Measurements from ENCODE around the gene MCHR1.
"Not testable (repeated sequence)": the region's sequence is repeated elsewhere in the genome, so short reads cannot be mapped to it uniquely, and the experiment has no call there.

Gene MCHR1

DNA sequence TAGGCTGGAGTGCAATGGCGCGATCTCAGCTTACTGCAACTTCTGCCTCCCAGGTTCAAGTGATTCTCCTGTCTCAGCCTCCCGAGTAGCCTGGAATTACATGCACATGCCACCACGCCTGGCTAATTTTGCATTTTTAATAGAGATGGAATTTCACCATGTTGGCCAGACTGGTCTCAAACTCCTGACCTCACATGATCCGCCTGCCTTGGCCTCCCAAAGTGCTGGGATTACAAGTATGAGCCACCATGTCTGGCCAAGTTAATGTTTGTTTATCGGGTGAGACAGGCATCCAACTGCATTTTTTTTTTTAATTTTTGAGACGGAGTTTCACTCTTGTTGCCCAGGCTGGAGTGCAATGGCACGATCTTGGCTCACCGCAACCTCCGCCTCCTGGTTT, 22.6 kb upstream of the MCHR1 start:
- not testable (repeated sequence) for DNase-seq

DNA sequence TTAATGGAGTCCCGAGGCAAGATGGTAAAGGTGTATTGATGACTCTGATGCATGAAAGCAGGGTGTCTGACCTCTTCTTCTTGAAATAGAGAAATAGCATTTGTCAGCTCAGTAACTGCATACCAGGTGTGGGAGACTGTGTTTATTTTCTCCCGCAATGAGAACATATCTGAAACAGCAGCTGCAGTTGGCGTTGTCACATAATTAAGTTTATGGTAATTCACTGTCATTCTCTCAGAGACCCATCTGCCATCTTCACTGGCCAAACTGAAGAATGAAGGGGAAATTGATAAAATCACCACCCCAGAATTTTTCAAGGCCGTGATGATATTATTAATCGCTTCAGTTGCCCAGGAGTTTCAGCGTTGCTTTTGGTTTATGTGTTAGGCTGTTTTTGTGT, 20.1 kb upstream of the MCHR1 start:
- DNase-seq, result no peak

DNA sequence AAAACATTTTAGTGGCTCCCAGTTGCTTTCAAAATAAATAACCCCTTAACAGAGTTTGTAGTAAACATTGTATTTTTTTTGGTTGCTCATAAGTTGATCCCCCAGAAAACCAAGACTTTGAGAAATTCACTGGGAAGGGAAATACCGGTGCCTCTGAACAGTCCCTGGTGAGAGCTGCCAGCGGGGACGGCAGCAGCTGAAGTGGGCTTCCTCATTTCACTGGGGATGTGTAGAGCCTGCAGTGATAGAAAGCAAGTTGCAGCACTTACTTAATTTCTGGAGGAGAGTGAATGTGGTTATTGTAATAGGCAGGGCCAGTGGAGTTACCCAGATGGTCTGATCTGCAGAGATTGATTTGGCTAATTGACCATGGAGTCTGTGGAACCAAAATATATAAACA, 18.6 kb upstream of the MCHR1 start:
- DNase-seq, result no peak

DNA sequence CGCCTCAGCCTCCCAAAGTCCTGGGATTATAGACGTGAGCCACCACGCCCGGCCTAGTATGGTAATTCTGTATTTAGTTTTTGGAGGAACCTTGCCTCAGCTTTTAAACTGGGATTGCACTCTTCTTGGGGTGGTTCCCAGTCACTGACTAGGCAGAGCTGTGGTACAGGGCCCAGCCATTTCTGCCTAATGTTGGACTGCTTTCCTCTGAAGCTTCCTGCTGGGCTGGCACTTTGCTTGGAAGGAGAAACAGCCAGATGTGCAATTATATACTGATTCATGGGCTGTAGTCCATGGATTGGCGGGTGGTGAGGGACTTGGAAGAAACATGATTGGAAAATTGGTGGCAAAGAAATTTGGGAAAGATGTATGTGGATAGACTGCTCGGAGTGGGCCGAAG, 17.6 kb upstream of the MCHR1 start:
- DNase-seq, result no peak

DNA sequence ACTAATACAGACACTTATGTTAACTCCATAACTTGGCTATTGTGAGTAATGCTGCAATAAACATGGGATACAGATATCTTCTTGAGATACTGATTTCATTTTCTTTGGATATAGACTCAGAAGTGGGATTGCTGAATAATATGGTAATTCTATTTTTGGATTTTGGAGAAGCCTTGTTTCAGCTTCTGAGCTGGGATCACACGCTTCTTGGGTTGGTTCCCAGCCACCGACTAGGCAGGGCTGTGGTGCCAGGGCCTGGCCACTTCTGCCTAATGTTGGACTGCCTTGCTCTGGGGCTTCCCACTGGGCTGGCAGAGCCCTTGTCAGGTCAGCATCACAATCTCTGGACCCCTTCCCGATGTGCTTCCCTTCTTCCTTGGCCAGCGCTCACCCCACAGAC, 14.0 kb upstream of the MCHR1 start:
- no peak for DNase-seq

DNA sequence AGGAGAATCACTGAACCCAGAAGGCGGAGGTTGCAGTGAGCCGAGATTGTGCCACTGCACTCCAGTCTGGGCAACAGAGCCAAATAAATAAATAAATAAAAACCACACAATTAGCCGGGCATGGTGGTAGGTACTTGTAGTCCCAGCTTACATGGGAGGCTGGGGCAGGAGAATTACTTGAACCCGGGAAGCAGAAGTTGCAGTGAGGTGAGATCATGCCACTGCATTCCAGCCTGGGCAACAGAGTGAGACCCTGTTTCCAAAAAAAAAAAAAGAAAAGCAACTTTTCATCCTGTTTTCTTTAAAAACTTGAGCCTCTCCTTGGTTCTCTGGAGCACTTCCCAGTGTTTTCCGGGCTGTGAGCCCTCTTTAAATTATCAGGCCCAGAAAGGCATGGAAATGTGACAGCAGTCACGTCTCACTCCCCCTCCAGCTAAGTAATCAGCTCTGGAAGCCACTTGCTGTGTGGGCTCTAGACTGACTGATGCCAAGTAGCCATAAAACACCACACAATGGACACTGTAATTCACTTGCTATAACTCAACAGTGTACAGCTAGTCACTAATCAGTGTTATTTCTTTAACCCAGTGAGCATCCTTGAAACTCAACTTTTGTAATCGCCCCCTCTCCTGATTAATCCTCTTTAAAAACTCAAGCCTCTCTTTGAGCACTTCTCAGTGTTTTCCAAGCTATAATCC, 13.0 kb upstream of the MCHR1 start:
- DNase-seq, result no peak

- DNase-seq, result peak; percentile 10
Observed at GRCh38 chr22:40668611-40669411, 10.5 kb upstream of the MCHR1 start.

GRCh38 chr22:40670058-40670457, 9.2 kb upstream of the MCHR1 start:
- DNase-seq, result no peak

GRCh38 chr22:40671369-40671768, 7.9 kb upstream of the MCHR1 start:
- DNase-seq, result no peak

DNA sequence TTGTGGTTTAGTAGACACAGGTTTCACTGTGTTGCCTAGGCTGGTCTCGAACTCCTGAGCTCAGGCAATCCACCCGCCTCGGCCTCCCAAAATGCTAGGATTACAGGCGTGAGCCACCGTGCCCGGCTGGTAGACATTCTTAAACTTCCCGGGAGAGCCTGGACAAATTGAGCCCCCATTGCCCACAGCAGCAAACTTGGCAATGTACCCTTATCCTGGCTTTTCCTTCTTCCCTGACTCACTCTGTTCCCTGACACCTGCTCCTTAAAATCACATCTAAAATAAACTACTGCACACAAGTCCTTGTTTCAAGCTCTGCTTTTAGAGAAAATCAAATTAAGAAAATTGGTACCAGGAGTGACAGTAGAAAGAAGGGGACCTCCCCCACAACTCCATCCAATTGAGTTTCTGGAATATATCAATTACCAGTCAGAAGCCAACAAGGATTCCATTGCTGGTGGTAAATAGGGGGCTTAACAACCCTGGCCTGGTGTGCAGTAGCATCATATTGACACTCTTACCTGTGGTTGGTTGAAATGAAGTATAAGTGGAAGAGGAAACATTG, 7.4 kb upstream of the MCHR1 start:
- DNase-seq, result no peak

DNA sequence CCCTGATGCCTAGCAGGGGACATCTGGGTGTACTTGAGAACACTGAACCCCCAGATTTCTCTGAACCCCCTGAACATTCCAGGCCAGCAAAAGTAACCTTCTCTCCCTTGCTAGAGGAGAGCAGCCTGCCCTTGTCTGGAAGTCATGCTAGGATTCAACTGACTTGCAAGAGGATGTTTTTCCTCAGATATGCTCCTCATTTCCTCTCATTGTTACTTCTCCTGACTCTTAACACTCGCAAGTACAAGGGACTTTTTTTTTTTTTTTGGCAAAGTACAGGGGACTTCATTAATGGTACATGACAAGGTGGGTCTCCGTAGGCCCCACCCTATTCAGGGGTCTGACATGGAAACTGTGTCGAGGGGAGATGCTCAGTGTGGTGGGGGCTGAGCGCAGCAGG, 6.3 kb upstream of the MCHR1 start:
- no peak for DNase-seq

DNA sequence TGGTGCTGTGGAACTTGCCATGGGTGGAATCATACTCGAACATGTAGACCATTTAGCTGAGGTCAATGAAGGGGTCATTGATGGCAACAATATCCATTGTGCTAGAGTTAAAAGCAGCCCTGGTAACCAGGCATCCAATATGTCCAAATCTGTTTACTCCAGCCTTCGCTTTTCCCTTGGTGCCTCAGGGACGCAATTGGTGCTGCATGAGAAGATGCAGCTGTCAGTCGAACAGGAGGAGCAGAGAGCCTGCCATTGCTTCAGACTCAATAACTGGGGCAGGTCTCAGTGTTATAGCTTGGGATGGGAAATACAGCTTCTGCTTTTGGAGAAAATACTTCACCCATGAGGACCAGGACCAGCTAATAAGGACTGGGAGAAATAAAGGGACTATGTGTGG, 5.0 kb upstream of the MCHR1 start:
- no peak for DNase-seq

DNA sequence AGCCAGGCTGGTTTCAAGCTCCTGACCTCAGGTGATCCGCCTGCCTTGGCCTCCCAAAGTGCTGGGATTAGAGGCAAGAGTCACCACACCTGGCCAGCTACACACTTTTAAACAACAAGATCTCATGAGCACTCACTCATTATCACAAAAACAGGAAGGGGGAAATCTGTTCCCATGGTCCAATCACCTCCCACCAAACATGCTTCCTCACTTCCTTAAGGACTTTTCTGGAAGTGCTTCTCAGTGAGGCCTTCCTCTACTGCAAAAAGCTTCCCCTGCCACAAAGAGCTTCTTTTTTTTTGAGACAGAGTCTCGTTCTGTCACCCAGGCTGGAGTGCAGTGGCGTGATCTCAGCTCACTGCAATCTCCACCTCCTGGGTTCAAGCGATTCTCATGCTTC, 3.1 kb upstream of the MCHR1 start:
- DNase-seq, result not testable (repeated sequence)

- DNase-seq, result no peak
Observed at GRCh38 chr22:40676644-40677043, 2.6 kb upstream of the MCHR1 start.

- DNase-seq, result no peak
Observed at GRCh38 chr22:40678493-40679248, 613 bp upstream of the MCHR1 start.

- DNase-seq, result no peak
Observed at GRCh38 chr22:40679964-40680818, 907 bp downstream of the MCHR1 start.

DNA sequence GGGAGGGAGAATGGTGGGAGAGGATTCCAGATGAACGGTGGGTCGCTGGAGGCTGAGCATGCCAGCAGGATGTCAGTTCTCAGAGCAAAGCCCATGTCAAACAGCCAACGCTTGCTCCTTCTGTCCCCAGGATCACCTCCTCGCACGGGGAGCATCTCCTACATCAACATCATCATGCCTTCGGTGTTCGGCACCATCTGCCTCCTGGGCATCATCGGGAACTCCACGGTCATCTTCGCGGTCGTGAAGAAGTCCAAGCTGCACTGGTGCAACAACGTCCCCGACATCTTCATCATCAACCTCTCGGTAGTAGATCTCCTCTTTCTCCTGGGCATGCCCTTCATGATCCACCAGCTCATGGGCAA, 1.5 kb downstream of the MCHR1 start:
- DNase-seq, result no peak

- no peak for DNase-seq
Observed at GRCh38 chr22:40681451-40681850, 2.2 kb downstream of the MCHR1 start.

DNA sequence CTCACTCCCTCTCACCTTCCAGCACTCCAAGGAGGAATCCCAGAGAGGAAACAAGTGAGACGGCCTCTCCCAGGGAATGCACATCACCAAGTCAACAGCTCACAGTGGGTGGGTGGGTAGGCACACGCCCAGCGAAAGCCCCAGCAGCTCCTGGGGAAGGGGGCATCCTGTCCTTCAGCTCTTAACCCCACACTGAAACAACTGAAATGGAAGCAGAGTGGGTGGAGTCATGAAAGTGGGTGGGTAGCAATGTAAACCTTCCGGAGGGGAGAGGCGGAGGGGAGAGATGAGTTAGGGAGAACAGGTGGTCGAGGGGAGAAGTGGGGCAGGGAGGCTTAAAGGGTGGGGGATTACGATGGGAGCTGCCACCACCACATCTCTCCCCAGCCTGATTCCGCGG, 5.4 kb downstream of the MCHR1 start:
- no peak for DNase-seq

GRCh38 chr22:40685406-40685805, 6.1 kb downstream of the MCHR1 start:
- no peak for DNase-seq

DNA sequence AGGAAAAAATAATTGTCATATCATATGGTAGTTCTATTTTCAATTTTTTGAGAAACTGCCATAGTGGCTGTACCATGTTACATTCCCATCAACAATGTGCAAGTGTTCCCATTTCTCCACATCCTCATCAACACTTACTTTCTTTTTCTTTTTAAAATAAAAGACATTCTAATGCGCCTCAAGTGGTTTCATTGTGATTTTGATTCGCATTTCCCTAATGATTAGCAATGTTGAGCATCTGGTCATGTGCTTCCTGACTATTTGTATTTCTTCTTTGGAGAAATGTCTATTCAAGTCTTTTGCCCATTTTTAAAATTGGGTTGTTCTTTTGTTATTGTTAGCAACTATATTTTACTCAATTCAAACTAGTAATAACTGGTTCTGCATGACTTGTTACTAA, 8.4 kb downstream of the MCHR1 start:
- no peak for DNase-seq

DNA sequence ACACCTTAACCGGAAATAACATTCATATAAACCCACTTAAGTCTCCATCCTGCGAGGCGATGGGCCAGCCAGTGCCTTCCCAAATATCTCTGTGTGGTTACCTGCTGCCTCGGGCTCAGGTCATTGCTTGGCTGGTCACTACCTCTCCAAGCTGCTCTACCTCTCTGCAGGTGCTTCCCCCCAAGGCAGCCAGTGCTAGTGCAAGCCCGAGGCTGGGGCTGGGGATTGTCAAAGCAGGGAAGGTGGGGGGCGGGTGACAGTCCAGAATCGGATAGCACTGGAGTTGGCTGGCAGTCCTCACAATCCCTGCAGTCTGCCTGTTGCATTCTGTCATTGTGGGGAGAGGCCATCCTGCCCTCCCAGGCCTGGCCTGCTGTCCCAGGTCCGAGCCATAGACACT, 11.1 kb downstream of the MCHR1 start:
- DNase-seq, result no peak

GRCh38 chr22:40691532-40691931, 12.2 kb downstream of the MCHR1 start:
- DNase-seq, result no peak

Data from hematopoietic multipotent progenitor cell treated with erythropoietin and hydrocortisone succinate and interleukin-3 and kit ligand, for 8 days (in vitro differentiated cells).